Activated gamma-delta T cell treated with anti-CD3 and anti-CD28 coated beads, Interleukin-2, amount 50 U/mL, for 16 hours (primary cell): ENCODE results near the gene RSF1.

Experiments
- DNase-seq: peaks from one replicate; pipeline ENCODE4 v3.0.0-alpha.2; 2020; ENCODE audit warnings: low read depth

The RSF1 gene

DNA sequence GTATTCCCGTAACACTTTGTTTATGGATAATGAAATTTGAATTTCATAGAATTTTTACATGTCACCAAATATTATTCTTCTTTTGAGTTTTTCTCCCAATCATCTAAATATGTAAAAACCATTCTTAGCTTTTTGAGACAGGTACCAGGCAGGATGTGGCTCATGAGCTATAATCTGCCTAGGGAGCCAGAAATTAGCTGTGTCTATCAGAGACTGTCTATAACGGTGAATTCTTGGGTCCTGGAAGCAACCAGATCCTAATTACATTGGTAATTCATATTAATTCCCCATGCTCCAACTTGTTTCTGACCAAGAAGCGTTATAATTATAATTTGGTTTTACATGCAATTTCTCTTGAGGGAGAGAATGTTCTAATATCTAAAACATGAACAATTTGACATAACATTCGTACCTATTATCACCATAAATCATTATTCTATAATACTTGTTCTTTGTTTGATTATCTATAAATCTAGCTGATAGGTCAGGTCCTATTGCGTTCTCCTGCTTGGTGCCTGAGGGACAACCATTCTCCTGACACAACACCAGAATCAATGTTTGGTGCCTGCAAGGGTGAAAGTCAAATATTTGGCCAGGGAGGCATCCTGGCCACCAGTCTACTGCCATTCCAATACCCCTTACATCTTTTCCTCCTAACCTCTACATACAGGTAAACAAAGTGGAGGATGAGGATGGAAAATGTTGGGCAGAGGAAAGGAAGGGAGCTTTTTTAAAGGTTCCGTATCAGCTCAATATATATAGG, 69.9 kb downstream of the RSF1 start:
- DNase-seq: no peak

DNA sequence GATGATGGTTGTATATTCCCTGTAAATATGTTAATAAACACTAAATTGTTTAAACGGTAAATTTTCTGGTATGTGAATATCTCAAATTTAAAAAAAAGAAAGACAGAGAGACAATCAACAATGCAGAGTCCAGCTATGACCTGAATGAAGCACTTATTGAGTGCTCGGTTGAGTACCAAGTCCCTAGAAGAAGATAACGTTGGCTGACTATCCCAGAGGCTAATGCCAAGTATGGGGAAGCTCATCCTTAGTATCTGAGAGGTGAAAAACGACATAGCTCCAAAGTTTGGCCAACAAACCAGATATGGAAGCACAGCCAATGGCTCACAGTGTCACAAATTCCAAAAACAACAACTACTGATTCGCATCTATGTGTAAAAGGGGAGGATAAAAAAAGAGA, 71.3 kb downstream of the RSF1 start:
- no peak for DNase-seq

DNA sequence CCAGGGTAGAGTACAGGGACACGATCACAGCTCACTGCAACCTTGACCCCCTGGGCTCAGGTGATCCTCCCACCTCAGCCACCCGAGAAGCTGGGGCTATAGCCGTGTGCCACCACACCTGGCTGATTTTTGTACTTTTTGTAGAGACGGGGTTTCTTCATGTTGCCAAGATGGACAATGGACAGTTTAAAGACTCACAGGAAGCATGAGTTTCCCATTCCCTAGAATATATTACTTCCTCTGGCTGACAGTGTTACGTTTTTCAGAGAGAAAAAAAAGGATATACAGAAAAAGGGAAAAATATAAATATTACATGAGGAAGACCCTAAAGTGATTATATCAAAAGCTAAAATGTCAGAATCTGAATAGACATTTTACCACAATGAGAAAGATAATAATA, 72.3 kb downstream of the RSF1 start:
- no peak for DNase-seq

DNA sequence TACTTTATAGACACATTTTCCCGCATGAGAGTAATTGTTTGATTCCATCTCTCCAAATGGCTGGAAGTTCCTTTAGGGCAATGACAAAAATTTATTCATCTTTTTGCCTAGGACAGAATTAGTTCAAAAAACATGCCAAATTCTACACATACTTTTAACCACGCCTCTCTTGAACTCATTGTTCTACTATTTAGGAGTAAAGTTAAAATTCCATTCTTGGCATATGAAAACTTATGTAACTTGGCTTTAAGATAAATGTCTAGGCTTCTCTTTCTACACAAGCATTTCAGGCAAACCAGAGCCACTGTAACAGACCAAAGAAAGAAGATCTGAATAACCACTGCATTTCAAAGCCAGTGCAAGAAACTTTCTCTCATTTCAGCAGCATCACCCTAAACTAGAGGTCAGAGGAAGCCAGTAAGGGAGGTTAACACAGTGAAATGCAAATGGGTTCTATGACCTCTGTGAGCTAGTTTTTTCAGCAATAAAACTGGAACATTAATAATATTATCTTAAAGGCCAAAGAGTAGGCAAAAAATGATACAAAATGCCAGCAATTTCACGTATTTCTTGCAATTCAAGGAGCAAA, 73.0 kb downstream of the RSF1 start:
- no peak for DNase-seq

DNA sequence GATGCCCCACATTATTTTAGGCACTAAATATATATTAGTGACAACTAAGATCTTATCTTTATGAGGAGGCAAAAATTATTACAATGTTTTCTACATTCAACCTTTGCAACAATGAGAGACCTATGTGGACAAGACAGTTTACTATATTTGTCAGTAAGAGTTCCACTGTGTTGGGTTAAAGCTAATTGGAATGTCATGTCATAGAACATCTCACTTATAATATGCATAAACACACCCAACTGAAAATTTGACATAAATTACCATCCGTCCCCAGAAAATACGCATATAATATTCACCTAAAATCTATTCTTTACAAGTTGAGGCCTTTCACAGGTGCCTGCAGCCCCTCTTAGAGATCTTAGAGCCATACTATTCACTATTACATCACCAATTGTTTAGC, 84.0 kb downstream of the RSF1 start:
- no peak for DNase-seq

DNA sequence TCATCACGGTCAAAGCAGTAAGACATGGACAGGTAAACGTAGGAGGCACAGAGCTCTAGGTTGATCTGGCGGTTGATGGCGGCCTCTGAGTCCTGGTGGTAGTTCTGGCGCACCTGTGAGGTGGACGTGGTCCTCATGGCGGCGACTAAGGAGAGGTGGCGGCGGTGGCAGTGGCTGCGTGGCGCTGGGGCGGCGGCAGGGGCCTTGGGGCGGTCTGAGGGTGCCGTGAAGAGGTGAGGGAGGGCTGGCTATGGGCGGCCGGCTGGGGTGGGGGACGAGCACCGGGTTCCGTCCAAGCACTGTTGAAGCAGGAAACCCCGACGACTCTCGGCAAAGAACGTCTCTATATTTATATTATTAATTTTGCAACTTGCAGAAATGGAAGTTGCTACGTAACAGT, 85.6 kb downstream of the RSF1 start:
- no peak for DNase-seq

DNA sequence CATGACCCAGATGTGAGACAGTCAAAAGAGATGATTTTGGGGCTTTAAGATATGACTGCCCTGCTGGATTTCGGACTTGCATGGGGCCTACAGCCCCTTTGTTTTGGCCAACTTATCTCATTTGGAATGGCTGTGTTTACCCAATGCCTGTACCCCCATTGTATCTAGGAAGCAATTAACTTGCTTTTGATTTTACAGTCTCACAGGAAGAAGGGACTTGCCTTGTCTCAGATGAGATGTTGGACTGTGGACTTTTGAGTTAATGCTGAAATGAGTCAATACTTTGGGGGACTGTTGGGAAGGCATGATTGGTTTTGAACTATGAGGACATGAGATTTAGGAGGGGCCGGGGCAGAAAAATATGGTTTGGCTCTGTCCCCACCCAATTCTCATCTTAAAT, 88.4 kb downstream of the RSF1 start:
- no peak for DNase-seq

DNA sequence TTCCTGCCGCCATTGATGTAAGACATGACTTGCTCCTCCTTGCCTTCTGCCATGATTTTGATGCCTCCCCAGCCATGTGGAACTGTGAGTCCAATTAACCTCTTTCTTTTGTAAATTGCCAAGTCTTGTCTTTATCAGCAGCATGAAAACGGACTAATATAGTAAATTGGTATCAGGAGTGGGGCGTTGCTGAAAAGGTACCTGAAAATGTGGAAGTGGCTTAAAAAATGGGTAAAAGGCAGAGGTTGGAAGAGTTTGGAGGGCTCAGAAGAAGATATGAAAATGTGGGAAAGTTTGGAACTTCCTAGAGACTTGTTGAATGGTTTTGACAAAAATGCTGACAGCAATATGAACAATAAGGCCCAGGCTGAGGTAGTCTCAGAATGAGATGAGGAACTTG, 89.7 kb downstream of the RSF1 start:
- DNase-seq: no peak

DNA sequence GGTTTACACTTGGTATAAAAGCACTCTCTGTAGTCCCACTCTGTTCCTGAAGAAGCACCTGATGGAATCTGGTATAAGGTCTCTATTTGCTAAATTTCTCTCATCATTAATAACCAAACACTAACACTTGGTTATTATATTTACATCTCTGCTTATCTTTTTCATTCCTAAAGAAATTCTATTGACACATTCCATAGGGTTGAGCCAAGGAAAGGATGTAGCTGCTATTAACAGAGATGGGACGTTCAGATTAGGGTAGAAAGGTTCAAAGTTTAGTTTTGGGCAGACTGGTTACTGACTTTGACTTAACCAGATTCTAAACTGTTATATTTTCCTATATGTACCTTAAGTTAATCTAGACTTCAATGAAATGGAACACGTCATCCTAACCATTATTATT, 91.5 kb downstream of the RSF1 start:
- DNase-seq: no peak

DNA sequence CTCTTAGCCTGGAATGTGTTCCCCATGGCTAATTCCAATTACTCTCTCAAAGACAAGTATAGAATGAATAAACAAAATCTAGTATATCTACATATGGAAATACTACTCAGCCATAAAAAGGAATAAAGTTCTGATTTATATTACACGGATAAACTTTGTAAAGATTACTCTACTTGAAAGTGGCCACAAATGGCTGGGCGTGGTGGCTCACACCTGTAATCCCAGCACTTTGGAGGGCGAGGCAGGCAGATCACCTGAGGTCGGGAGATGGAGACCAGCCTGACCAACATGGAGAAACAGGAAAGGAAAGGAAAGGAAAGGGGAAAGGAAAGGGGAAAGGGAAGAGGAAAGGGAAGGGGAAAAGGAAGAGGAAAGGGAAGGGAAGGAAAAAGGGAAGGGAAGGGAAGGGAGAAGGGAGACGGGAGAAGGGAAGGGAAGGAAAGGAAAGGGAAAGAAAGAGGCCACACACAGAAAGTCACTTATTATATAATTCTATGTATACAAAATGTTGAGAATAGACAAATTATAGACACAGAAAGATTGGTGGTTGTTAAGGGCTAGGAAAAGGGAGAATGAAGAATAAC, 92.2 kb downstream of the RSF1 start:
- DNase-seq: no peak

DNA sequence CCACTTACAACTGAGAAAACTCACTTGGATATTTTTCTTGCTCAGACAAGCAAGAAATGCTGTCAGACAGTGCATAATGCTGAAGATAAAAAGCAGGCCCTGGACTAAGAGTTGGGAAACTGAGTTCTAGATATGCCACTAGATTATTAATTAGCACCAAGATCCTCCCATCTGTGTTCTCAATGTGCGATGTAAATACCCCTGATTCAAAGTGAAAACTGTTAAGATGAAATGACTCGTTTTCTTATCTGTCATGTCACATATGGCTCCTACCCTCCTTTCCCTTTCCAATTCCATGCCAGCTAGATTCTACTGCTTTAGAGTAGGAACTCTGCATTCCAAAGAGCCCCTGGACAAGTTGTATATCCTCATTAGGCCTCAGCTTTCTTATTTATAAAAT, 94.0 kb downstream of the RSF1 start:
- DNase-seq: no peak

DNA sequence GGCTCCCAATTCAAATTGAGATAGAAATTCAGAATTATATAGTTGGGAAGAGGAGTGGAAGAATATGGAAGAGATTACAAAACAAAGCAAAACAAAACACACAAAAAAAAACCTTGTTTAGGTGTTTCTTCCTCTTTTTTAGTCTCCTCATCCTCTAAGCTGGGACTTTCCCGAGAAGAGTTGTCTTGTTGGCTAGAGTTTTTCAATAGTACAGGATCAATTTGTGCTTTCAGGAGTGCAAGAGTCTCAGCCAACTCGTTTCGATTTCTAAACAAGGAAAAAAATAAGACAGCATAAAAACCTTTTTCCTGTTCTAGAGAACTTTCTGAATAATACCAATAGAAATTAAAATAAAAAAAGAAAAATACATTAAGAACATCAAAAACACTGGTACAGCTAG, 95.1 kb downstream of the RSF1 start:
- no peak for DNase-seq

DNA sequence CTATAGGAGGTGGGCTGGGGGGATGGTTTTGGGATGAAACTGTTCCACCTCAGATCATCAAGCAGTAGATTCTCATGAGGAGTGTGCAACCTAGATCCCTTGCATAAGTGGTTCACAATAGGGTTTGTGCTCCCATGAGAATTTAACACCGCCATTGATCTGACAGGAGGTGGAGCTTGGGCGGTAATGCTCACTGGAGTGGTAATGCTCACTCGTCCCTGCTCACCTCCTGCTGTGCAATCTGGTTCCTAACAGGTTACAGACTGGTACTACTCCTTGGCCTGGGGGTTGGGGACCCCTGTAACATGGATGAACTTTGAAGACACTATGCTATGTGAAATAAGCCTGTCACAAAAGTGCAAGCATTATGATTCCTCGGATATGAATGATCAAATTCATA, 95.9 kb downstream of the RSF1 start:
- DNase-seq: no peak

DNA sequence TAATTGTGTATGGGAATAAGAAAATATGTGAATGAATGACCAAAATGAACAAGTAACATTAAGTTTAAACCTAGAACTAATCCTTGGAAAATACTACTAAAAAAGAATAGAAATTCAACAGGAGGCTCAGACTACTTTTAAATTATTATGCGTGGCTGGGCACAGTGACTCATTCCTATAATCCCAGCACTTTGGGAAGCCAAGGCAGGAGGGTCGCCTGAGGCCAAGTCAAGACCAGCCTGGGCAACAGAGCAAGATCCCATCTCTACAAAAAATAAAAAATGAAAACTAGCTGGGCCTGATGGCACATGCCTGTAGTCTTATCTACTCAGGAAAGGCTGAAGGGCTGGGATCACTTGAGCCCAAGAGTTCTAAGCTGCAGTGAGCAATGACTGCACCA, 97.5 kb downstream of the RSF1 start:
- DNase-seq: no peak

DNA sequence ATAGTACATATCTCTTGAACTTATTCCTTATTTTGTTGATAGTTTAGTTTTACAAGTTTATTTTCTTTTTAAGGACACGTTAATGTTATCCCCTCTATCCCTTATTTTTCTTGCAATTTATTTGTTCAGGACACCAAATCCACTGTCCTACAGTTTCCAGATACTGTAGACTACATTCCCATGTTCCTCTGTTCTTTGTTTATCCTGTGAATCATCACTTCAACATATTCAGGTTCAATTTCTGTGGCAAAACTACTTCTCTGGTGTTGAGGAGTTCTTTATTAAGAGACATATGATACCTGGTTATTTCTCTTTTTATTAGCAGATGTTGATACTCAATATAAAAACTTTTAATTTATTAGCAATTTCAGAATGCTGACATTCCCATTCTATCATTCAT, 110.2 kb downstream of the RSF1 start:
- no peak for DNase-seq

DNA sequence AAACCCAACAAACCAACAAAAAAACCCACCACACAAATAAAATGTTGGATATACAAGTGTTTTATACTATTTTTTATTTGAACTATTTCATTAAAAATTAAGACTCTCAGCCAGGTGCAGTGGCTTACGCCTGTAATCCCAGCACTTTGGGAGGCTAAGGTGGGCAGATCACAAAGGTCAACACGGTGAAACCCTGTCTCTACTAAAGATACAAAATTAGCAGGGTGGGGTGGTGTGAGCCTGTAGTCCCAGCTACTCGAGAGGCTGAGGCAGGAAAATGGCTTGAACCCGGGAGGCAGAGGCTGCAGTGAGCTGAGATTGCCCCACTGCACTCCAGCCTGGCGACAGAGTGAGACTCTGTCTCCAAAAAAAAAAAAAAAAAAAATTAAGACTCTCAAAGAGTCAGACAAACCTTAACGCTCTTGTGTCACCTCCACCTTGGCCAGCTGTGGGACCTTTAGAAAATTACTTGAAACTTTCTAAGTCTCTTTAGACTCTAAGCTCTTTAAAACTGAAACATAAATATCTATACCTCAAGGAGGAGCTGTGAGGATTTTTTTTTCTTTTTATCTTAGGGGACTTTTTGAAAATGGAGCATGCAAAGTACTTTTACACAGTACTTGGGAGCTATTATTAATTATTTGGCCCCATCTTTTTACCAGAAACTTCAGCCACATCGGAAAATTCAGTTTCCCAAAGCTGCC, 114.5 kb downstream of the RSF1 start:
- DNase-seq: no peak

DNA sequence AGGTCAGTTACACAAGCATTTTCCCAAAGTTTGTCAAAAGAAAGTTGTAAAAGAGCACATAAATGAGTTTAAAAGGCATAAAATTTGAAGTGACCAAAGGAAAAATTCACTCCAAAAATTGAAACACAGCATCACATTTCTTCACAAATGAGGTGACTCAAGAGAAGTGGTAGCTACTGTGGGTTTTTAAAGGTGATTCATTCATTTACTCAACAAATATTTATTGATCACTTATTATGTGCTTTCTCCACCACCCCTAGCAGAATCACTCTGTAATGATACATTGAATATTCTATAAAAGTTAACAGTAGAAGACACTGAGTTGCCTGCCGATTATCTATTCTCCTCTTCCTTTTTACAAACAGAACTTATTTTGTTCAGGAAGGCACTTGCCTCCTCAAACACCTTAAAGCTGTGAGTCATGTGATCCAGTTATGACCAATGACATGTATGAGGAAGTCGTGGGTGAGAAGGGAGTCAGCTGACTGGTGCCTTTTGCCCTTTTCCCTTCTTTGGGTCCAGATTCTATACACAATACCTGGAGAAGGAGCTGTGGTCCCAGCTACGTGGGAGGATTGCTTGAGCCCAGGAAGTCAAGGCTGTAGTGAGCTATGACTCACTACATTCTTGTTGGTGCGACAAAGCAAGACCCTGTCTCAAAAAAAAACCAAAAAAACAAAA, 115.2 kb downstream of the RSF1 start:
- no peak for DNase-seq

DNA sequence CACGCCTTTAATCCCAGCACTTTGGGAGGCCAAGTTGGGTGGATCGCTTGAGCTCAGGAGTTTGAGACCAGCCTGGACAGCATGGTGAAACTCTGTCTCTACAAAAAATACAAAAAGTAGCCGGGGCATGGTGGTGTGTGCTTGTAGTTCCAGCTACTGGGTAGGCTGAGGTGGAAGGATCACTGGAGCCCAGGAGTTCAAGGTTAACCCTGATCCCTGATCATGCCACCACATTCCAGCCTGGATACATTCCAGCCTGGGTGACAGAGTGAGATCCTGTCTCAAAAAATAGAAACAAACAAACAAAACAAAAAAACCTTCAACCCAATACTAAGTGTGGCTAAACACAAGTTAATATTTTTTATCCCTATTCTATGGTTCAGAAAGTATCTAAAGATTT, 116.5 kb downstream of the RSF1 start:
- DNase-seq: no peak

DNA sequence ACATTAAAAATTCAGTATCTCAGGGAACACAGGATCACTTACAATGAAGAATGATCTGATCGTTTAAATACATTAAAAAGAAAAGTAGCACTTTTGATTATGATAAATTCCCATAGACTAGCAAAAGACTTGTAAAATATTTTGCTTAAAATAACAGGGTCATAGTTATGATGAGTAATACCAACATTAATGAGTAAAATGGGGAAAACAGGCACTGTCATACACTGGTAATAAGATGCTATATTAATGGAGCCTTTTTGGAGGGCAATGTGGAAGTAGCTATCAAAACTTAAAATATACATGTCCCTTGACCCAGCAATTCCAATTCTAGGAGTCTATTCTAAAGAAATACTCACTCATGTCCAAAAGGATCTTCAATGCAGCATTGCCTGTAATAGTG, 121.1 kb downstream of the RSF1 start:
- no peak for DNase-seq

DNA sequence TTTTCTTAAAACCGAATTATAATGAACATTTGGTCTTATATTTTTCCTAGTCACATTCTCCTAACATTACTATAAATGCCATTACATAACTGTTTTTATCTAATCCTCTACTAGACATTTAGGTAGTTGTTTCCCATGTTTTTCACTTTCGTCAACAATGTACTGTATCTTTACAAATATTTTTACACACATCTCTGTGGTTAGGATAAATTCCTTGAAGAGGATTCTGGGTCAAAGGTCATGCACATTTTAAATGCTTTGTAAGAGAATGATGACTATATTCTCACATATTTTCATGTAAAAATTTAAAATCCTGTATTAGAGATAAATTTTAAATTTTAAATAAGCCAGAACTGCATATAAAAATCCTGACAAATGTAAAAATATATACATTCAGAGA, 121.6 kb downstream of the RSF1 start:
- DNase-seq: no peak

DNA sequence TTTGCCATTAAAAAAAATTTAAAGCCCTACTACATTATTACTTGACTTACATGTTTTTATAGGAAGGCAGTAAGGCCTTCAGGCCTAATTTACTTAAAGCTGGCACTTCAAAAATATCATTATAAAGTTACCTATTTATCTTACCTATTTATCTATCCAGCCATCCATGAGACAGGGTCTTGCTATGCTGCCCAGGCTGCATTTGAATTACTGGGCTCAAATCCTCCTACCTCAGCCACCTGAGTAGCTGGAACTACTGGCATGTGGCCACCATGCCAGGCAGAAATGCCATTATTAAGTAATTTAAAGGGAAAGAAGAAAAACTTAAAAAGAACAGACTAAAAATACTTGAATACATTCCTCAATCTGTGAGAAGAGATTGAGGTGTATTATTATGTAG, 122.7 kb downstream of the RSF1 start:
- DNase-seq: no peak

DNA sequence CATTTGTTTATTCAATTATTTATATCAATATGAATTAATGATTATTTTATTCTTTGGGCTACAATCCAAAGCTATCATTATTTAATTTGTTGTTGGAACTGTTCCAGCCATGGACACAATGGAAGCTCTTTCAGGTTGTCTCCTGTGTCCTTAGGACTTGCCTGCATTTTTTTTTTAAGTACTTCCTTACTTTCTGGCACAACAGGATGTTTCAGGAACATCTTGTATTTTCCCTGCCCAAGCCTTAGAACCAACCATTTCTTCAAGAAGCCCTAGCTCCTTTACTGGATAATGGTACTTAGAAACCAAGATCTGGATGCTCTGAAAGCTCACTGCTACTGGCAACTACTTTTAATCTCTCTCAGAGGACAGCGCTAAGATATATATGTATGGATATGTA, 125.1 kb downstream of the RSF1 start:
- DNase-seq: no peak

DNA sequence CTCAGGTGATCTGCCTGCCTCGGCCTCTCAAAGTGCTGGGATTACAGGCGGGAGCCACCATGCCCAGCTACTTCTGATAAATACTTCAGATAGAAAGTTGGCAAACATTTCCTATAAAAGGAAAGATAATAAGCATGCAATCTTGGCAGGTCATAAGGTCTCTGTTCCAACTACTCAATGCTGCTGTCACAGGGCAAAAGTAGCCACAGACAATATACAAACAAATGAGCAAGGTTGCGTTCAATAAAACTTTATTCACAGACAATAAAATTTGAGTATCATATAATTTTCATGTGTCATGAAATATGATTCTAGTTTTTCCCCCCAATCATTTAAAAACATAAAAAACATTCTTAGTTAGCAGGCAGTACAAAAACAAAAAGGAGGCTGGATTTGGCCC, 129.9 kb downstream of the RSF1 start:
- no peak for DNase-seq
